ENCODE measurements around the gene CUEDC1.

CUEDC1 gene

GRCh38 chr17:57908278-57908677 is 46.9 kb downstream of the CUEDC1 start:
- H3K9me3 ChIP-seq (replicated peaks; ENCODE audit: insufficient read depth, low read length) = no peaks in the 10 kb centered on the region
- no peak for TF ChIP-seq EZH2phosphoT487 (IDR thresholded peaks at IDR 0.05; ENCODE audit: low read length)
- TF ChIP-seq, protein P1, sequence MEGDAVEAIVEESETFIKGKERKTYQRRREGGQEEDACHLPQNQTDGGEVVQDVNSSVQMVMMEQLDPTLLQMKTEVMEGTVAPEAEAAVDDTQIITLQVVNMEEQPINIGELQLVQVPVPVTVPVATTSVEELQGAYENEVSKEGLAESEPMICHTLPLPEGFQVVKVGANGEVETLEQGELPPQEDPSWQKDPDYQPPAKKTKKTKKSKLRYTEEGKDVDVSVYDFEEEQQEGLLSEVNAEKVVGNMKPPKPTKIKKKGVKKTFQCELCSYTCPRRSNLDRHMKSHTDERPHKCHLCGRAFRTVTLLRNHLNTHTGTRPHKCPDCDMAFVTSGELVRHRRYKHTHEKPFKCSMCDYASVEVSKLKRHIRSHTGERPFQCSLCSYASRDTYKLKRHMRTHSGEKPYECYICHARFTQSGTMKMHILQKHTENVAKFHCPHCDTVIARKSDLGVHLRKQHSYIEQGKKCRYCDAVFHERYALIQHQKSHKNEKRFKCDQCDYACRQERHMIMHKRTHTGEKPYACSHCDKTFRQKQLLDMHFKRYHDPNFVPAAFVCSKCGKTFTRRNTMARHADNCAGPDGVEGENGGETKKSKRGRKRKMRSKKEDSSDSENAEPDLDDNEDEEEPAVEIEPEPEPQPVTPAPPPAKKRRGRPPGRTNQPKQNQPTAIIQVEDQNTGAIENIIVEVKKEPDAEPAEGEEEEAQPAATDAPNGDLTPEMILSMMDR (IDR thresholded peaks at IDR 0.05; ENCODE audit: low read length) = no peak
- no peak for TF ChIP-seq EZH2 (optimal IDR thresholded peaks at IDR 0.05; ENCODE audit: low read depth, low read length)
- H3K9me2 ChIP-seq (replicated peaks; ENCODE audit: insufficient read depth, low read length) = no peaks in the 10 kb centered on the region
- H3K79me2 ChIP-seq (ENCODE audit: low read length) = no peaks in the 10 kb centered on the region
- no peak overlapping the region for H2AFZ ChIP-seq (ENCODE audit: low read length)
- H3K36me3 ChIP-seq (replicated peaks; ENCODE audit: insufficient read depth, low read length) = no peaks in the 10 kb centered on the region
- H4K20me1 ChIP-seq (ENCODE audit: insufficient read depth, low read length) = no peaks in the 10 kb centered on the region
- 0 out of 2 replicates have a peak, but pooled peaks cover 4% of the 10 kb centered on the region for H3F3A ChIP-seq (ENCODE audit: insufficient read depth, low read length)
- no peak overlapping the region for H3K4me2 ChIP-seq (ENCODE audit: low read depth, low read length)
- H3K27ac ChIP-seq (ENCODE audit: low read length) = no peak overlapping the region
- H3K27me3 ChIP-seq (replicated peaks; ENCODE audit: insufficient read depth, low read length) = no peaks in the 10 kb centered on the region
- H3K9ac ChIP-seq (ENCODE audit: low read length) = no peak overlapping the region
- DNase-seq = no peak
- H3K4me3 ChIP-seq (ENCODE audit: low read length) = no peak overlapping the region
- peaks cover 14% of the 10 kb centered on the region for H3K4me1 ChIP-seq (ENCODE audit: low read length)

GRCh38 chr17:57906910-57907309 is 48.3 kb downstream of the CUEDC1 start:
- Histone ChIP-seq H3K4me1 (ENCODE audit: low read length) (peaks cover 21% of the 10 kb centered on the region), H3K79me2 (ENCODE audit: low read length) (no peaks in the 10 kb centered on the region), H3K27me3 (replicated peaks; ENCODE audit: insufficient read depth, low read length) (no peaks in the 10 kb centered on the region), H2AFZ (ENCODE audit: low read length) (no peak overlapping the region), H3K36me3 (replicated peaks; ENCODE audit: insufficient read depth, low read length) (no peaks in the 10 kb centered on the region), H3K4me3 (ENCODE audit: low read length) (no peak overlapping the region), H4K20me1 (ENCODE audit: insufficient read depth, low read length) (no peaks in the 10 kb centered on the region), H3K9me2 (replicated peaks; ENCODE audit: insufficient read depth, low read length) (no peaks in the 10 kb centered on the region), H3K9ac (ENCODE audit: low read length) (no peak overlapping the region), H3K9me3 (replicated peaks; ENCODE audit: insufficient read depth, low read length) (no peaks in the 10 kb centered on the region), H3F3A (ENCODE audit: insufficient read depth, low read length) (peaks cover 4% of the 10 kb centered on the region; the same call in 1 of the 2 replicates), H3K27ac (ENCODE audit: low read length) (no peak overlapping the region), H3K4me2 (ENCODE audit: low read depth, low read length) (no peak overlapping the region)
- DNase-seq = no peak
- TF ChIP-seq EZH2 (optimal IDR thresholded peaks at IDR 0.05; ENCODE audit: low read depth, low read length) = no peak
- TF ChIP-seq, protein P1 (IDR thresholded peaks at IDR 0.05; ENCODE audit: low read length) = no peak
- TF ChIP-seq EZH2phosphoT487 (IDR thresholded peaks at IDR 0.05; ENCODE audit: low read length) = no peak

- H3K79me2 ChIP-seq (ENCODE audit: low read length) = no peaks in the 10 kb centered on the region
Measured at GRCh38 chr17:57905875-57906455, 49.2 kb downstream of the CUEDC1 start.

More at GRCh38 chr17:57905875-57906455, 49.2 kb downstream of the CUEDC1 start:
- H3K36me3 ChIP-seq (replicated peaks; ENCODE audit: insufficient read depth, low read length) = no peaks in the 10 kb centered on the region
- no peak overlapping the region for H3K4me2 ChIP-seq (ENCODE audit: low read depth, low read length)
- no peak overlapping the region for H3K4me3 ChIP-seq (ENCODE audit: low read length)
- H3K4me1 ChIP-seq (ENCODE audit: low read length) = peaks cover 21% of the 10 kb centered on the region
- no peak overlapping the region for H2AFZ ChIP-seq (ENCODE audit: low read length)
- TF ChIP-seq, protein P1 (IDR thresholded peaks at IDR 0.05; ENCODE audit: low read length) = no peak
- no peak for TF ChIP-seq EZH2 (optimal IDR thresholded peaks at IDR 0.05; ENCODE audit: low read depth, low read length)
- TF ChIP-seq EZH2phosphoT487 (IDR thresholded peaks at IDR 0.05; ENCODE audit: low read length) = no peak
- DNase-seq = no peak
- H3K9ac ChIP-seq (ENCODE audit: low read length) = no peak overlapping the region
- peaks cover 4% of the 10 kb centered on the region; the same call in 1 of the 2 replicates for H3F3A ChIP-seq (ENCODE audit: insufficient read depth, low read length)
- no peaks in the 10 kb centered on the region for H4K20me1 ChIP-seq (ENCODE audit: insufficient read depth, low read length)
- H3K9me3 ChIP-seq (replicated peaks; ENCODE audit: insufficient read depth, low read length) = no peaks in the 10 kb centered on the region
- no peak overlapping the region for H3K27ac ChIP-seq (ENCODE audit: low read length)
- H3K9me2 ChIP-seq (replicated peaks; ENCODE audit: insufficient read depth, low read length) = no peaks in the 10 kb centered on the region
- H3K27me3 ChIP-seq (replicated peaks; ENCODE audit: insufficient read depth, low read length) = no peaks in the 10 kb centered on the region

Measured in MM.1S (cell line).